Stimulated activated CD4-positive, alpha-beta T cell treated with anti-CD3 and anti-CD28 coated beads, Interleukin-12 subunit alpha, Interleukin-12 subunit beta, amount 100 ng/mL, for 48 hours (primary cell): ENCODE measurements around the gene NLRP3.
"Not testable (repeated sequence)": the region's sequence is repeated elsewhere in the genome, so short reads cannot be mapped to it uniquely, and the experiment has no call there.

Source experiments
- DNase-seq, 3 donors: peaks; one replicate each; pipeline ENCODE4 v3.0.0-alpha.2; 2020; ENCODE audit warnings: low read depth in 2 of 3, low spot score in 1 of 3

The NLRP3 gene

DNA sequence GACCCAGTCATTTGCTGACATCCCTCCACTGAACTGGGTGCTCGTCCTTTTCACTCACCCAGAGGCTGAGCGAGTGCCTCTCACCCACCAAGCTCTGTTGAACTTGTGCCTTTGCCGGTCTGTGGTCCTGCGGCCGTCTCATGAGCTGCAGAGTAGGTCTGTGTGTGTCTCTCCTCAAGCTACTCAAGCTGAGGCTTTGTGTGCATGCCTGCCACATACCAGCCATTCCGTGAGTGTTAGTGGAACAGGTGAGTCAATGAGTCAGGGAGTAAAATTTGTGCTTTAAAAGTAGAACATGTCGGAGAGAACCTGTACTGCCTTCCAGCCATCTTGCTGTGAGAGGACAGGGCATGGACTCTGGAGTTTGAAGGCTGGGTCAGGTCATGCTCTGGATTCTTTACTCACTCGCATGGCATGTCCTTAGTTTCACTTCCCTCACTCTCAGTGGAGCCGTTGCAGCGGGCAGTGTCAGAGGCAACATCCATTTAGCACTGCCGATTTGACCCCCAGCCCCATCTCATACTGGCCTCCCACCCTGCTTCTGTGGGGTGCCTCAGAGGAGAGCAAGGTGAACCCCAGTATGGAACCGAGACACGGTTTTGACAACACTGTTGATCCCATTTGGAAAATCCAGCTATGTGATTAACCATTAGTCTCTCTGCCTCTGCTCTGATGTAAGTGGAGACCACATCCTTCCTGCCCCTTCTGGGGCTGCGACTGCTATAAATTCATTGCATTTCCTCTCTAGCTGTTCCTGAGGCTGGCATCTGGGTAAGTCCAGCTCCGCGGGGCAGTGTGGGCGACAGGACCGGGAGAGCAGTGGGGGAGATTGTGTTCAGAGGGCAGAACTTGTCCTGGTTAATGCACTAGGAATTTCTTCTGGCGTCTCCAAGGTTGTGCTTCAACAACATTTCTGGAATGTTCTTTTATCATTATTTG, at the start of gene NLRP3:
NLRP3 (plus strand) TSS at position 751 of the 939 bp plus-strand sequence. CDS start 2,628 bp downstream, outside the sequence.
- peak in 1 of 3 donors; percentile 17 for DNase-seq

DNA sequence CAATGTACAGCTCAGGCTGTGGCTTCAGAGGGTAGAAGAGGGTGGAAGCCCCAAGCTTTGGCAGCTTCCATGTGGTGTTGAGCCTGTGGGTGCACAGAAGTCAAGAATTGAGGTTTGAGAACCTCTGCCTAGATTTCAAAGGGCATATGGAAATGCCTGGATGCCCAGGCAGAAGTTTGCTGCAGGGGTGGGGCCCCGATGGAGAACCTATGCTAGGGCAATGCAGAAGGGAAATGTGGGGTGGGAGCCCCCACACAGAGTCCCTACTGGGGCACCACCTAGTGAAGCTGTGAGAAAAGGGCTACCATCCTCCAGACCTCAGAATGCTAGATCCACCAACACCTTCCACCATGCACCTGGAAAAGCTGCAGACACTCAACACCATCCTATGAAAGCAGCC, 49.6 kb upstream of the NLRP3 start:
- DNase-seq: not testable (repeated sequence)

DNA sequence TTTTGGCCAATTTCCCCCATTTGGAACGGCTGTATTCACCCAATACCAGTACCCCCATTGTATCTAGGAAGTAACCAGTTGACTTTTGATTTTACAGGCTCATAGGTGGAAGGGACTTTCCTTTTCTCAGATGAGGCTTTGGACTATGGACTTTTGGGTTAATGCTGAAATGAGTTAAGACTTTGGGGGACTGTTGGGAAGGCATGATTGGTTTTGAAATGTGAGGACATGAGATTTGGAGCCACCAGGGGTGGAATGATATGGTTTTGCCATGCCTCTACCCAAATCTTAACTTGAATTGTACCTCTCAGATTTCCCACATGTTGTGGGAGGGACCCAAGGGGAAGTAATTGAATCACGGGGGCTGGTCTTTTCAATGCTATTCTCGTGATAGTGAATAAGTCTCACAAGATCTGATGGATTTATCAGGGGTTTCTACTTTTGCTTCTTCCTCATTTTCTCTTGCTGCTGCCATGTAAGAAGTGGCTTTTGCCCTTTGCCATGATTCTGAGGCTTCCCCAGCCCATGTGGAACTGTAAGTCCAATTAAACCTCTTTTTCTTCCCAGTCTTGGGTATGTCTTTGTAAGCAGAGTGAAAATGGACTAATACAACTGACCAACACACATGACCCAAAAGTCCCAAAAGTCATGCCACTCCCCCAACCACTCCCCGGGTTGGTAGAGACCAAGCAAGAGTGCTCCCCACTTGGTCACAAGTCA, 48.9 kb upstream of the NLRP3 start:
- no peak for DNase-seq

DNA sequence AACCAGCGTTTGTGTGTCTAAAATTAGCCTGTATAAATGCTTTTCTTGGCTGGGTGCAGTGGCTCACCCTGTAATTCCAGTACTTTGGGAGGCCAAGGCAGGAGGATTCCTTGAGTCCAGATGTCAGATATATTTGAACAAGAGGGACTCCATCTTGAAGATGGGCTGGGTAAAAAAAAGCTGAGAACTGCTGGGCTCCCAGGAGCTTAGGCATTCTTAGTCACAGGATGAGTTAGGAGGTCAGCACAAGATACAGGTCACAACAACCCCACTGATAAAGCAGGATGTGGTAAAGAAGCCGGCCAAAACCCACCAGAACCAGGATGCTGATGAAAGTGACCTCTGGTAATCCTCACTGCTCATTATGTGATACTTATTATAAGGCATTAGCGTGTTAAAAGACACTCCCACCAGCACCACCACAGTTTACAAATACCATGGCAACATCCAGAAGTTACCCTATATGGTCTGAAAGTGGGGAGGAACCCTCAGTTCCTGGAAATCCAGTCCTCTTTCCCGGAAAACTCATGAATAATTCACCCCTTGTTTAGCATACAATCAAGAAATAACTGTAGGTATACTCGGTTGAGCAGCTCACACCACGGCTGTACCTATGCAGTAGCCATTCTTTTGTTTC, 48.1 kb upstream of the NLRP3 start:
- DNase-seq: no peak

DNA sequence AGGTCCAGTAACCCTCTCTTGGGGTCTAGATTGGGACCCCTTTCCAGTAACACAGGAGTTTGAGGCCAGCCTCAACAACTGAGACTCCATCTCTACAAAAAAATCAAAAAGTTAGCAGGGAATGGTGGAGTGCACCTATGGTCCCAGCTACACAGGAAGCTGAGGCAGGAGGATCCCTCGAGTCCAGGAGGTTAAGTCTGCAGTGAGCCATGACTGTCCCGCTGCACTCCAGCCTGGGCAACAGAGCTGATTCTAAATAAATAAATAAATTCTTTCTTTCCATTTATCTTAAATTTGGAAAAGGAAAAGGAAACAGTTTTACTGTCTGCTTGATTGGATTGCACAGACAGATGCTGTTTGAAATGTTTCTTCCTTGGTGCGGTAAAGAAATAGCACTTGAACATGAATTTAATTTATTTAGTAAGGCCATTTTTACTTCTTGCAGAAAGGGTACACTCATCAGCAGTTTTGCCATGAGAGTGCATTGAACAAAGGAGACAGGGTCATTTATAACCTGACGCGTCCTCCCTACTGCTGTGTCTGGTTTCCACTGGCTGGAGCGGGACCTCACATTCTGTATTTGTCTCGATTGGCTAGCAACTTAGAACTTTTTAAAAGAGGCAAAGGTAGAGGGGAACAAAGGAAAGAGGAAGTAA, 47.4 kb upstream of the NLRP3 start:
- DNase-seq: no peak

DNA sequence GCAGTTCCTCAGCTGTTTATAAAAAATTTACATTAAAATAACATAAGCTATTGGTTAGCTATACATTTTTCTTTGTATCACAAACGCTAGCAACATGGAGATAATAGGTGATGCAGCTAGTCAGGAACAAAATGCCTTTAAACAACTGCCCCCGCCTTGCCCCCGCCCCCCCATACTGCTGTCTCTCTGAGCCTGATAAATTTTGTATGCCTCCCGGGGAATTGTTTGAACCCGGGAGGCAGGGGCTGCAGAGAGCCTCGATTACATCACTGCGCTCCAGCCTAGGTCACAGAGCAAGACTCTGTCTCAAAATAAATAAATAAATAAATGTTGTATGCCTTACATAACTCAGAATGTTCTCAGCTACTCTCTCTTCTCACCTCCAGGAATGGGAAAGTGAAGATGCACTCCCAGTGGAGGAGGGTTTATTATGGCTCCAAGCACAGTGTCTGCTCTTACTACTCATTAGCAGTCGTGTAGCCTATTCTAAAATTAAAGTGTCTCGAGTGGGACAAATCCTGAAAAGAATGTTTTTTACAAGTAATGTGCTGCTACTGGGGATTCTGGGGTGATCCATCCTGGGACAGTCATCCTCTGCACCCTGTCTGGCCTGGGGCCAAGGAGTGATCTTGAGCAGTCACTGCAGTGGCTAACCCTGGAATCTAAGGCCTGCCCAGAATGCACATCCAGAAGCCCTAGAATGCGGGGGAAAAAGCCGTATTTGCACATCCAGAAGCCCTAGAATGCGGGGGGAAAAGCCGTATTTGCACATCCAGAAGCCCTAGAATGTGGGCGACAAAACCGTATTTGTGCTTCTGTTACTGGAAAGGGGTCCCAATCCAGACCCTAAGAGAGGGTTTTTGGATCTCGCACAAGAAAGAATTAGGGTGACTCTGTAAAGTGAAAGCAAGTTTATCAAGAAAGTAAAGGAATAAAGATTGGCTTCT, 44.9 kb upstream of the NLRP3 start:
- no peak for DNase-seq

DNA sequence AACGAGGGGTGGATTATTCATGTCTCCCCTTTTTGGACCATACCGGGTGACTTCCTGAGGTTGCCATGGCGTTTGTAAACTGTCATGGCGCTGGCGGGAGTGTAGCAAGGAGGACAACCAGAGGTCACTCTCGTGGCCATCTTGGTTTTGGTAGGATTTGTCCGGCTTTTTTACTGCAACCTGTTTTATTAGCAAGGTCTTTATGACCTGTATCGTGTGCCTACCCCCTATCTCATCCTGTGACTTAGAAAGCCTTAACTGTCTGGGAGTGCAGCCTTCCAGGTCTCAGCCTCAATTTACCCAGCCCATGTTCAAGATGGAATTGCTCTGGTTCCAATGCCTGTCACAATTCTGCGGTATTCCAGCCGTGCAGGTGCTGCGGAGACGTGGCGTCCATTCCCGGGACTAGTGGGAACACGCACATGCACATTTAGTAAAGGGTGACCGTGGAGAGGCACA, 44.1 kb upstream of the NLRP3 start:
- no peak for DNase-seq

DNA sequence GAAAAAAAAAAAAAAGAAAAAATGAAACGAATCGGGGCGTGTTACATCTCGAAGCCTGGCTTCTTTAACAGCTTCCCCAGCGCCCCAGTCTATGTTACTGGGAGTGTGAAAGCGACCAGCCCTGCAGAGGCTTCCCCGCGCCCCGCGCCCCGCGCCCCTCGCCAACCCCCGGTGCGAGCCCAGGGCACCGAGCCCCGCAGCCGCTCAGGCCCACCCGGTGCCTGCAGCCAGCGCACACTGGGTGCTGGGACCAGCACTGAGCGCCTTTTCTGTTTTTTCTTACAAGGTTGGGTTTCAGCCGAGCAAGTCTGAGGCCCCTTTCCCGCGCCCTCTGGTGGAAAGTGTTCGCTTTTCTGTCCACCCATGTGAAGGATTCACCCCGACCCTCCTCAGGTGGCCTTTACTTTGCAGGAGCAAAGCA, 42.2 kb upstream of the NLRP3 start:
- DNase-seq: peak; percentile 22 to 53 (median 26)

DNA sequence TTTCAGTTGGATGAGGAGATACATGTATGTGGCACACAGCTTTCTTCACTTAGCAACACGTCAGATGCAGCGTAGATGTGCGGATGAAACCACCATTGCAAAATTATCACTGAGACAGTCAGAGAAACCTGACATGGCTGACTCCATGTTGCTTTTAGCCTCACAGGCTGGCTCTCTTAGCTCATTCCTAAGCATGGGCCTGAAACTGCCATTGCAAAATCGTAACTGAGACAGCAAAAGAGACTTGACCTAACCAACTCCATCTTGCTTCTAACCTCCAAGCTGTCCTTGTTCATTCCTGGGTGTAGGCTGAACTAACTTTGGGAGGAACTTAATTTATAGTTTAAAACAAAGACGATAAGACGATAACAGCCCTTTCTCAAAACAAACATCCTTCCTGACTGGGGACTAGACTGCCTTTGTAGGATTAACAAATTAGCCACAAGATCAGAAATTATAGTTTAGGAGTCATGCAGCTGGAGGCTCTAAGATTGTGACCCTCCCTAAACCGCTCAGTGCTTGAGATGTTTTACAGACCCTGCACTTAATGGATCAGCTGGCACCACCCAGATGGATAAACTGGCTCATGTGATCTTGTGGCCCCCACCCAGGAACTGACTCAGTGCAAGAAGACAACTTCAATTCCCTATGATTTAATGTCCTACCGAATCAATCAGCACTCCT, 41.2 kb upstream of the NLRP3 start:
- DNase-seq: not testable (repeated sequence)

DNA sequence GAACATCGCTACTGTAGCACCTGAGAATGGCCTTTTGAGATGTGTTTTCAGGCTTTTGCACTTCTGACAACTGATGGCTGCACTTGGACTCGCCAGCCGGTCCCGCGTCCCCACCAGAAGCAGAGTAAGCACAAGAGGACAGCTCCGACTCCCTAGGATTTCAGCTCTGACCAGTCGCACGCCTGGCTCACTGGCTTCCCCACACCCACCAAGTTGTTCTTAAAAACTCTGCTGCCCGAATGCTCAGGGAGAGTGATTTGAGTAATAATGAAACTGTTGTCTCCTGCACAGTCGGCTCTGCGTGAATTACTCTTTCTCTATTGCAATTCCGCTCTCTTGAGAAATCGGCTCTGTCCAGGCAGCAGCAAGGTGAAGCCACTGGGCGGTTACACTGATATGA, 40.2 kb upstream of the NLRP3 start:
- DNase-seq: no peak

DNA sequence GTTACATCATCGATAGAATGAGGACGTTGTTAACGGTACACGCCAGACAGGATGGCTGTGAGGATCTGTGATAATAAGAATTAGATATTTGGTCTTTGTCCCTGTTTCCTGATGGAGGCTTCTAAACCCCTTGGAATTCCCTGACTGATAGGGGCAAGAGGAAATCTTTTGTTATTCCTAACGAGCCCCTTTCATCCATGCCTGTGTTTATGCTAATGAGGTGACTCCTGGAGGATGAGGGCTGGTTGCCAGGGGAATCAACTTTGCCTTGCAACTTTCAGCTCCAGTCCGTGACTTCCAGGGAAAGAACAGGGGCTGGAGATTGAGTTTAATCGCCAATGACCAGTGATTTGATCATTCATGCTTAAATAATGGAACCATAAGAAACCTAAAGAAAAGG, 39.3 kb upstream of the NLRP3 start:
- no peak for DNase-seq

DNA sequence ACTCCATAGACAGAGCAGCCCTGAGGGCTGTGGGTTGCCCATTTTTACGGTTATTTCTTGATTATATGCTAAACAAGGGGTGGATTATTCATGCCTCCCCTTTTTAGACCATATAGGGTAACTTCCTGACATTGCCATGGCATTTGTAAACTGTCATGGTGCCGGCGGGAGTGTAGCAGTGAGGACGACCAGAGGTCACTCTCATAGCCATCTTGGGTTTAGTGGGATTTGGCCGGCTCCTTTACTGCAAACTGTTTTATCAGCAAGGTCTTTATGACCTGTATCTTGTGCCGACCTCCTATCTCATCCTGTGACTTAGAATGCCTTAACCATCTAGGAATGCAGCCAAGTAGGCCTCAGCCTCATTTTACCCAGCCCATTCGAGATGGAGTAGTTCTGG, 38.3 kb upstream of the NLRP3 start:
- not testable (repeated sequence) for DNase-seq

DNA sequence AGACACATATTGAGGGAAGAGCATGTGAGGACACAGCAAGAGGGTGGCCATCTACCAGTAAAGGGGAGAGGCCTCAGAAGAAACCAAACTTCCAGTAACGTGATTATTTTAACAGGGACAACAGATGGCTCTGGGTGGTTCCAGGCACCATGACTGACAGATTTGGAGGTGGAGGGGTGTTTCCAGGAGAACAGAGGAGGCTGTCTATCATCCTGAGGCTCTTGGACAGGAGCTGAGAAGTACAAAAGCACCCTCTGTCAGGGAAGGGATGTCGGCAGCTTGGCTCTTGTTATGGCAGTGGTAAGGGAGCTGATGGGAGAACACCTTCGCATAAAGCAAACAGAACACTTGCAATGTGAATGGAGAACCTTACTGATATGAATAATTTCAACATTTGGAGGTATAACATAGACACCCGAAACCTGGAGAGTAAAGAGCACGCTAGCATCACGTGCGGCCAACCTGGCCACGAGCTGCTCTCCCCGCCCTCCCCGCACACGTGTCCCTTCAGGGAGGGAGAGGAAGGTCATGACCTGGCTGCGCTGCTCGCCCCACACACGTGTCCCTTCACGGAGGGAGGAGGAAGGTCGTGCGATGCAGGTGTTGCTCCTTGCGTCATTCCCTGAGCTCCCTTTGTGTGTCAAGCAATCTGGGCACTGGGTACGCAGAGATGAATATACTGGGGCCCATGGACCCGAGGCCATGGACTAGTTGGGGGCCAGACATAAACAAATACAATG, 37.5 kb upstream of the NLRP3 start:
- DNase-seq: no peak

DNA sequence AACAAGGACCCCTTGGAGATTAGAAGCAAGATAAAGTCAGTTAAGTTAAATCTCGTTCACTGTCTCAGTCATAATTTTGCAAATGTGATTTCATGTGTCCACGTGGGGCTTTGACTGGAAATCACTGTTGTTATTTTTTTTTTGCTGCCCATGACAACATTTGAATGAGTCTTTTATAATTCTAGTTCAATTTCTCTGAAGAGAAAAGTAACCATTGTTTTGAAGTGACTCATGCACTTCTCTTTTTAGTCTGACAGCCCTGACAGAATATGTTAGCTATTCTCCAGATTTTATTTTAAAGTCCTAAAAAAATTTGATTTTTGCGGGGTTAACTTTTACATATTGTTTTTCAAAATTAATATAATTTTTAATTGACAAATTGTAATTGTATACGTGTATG, 30.7 kb upstream of the NLRP3 start:
- DNase-seq: no peak

DNA sequence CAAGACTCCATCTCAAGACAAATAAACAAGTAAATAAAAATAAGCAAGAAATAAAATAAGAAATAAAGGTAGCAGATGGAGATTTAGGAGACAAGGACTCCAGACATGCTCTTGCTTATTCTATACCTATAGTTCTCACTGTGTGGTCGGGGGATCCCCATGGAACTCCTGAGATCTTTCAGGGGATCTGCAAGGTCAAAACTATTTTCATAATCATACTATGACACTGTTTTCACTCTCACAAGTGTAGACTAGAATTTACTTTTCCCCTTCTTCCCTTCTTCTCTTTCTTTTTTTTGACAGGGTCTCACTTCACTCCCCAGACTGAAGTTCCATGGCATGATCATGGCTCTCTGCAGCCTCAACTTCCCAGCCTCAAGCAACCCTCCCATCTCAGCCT, 29.8 kb upstream of the NLRP3 start:
- DNase-seq: peak in 1 of 3 donors; percentile 15

DNA sequence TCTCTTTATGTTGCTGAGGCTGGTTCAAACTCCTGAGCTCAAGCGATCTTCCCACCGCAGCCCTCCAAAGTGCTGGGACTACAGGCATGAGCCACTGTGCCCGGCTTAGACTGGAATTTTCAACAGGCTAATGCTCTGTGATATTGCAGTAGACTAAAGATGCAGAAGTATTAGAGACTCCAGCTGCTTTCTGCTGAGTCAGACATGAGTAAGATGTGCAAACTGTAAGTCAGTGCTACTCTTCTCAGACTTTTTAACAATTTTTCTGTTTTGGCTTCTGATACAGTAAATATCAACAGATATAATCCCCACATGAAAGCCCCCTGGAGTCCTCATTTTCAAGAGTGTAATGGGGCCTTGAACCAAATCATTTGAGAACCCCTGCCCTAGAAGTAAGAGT, 29.3 kb upstream of the NLRP3 start:
- no peak for DNase-seq

DNA sequence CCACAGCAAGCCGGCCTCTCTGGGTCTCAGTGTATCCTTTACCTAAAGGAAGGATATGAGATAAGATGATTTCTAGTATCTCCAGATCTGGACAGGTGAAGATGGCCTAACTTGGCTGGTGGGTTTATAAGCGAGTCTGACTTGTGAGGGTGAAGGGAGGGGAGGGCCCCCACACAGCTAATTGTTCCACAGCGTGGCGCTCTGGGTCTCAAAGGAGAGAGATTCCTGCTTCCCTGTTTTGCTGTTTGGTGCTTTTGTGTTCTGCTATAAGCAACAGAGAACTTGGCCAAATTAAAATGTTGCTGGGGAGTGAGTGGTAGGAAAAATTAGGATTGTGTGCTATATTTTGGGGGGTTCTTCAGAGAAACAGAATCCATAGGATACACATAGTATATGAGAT, 28.9 kb upstream of the NLRP3 start:
- DNase-seq: no peak

DNA sequence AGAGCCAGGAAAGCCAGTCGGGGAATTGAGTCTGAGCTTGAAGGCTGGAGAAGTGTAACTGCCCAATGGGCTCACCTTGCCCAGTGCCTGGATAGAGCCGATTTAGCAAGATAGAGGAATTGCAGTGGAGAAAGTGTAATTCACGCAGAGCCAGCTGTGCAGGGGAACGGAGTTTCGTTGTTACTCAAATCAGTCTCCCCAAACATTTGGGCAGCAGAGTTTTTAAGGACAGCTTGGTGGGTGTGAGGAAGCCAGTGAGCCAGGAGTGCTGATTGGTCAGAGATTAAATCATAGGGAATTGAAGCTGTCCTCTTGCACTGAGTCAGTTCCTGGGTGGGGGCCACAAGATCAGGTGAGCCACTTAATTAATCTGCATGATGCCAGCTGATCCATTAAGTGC, 28.4 kb upstream of the NLRP3 start:
- no peak for DNase-seq
